PFSK-1 (cell line): ENCODE measurements around the gene GTF2H4.

Experiments
- FOXP2 ChIP-seq: optimal IDR thresholded peaks from 2 replicates; pipeline ENCODE3; 2011; ENCODE audit warnings: borderline replicate concordance, control low read depth, inconsistent platforms; ENCODE audit not compliant: insufficient read depth; ENCODE audit errors: extremely low read length, extremely low read depth
- POLR2AphosphoS5 ChIP-seq: IDR thresholded peaks from 2 replicates; pipeline ENCODE4 v1.6.1; 2012; ENCODE audit warnings: low read depth, mild to moderate bottlenecking, control low read depth, low read length, moderate library complexity
- REST ChIP-seq, 2 experiments: IDR thresholded peaks; 2 replicates each; pipeline versions ENCODE4 v1.6.1 to v1.8.0; 2011 to 2012; ENCODE audit warnings: low read depth in 2 of 2, low read length in 2 of 2, control low read depth in 1 of 2, inconsistent platforms in 1 of 2, mild to moderate bottlenecking in 1 of 2, moderate library complexity in 1 of 2; ENCODE audit not compliant: insufficient read depth in 1 of 2
- SIN3A ChIP-seq: IDR thresholded peaks from 2 replicates; pipeline ENCODE4 v1.6.1; 2012; ENCODE audit warnings: mild to moderate bottlenecking, low read length, moderate library complexity, borderline replicate concordance; ENCODE audit not compliant: insufficient read depth
- TAF1 ChIP-seq: IDR thresholded peaks from 2 replicates; pipeline ENCODE4 v1.6.1; 2012; ENCODE audit warnings: low read length, control low read depth, borderline replicate concordance; ENCODE audit not compliant: insufficient read depth

Gene GTF2H4

GRCh38 chr6:30885999-30886896 is 21.8 kb upstream of the GTF2H4 start:
- TF ChIP-seq REST (IDR thresholded peaks at IDR 0.05; ENCODE audit: insufficient read depth in 1 of 2, low read depth in 2 of 2, low read length in 2 of 2): 0 out of 4 replicates have a peak, but pooled peaks of 1 of the 2 experiments have one; percentile 20
- no peak for TF ChIP-seq SIN3A
- no peak for TF ChIP-seq POLR2AphosphoS5
- TF ChIP-seq FOXP2: no peak

- TF ChIP-seq POLR2AphosphoS5: no peak
- no peak for TF ChIP-seq FOXP2
- no peak for TF ChIP-seq REST (IDR thresholded peaks at IDR 0.05; ENCODE audit: insufficient read depth in 1 of 2, low read depth in 2 of 2, low read length in 2 of 2)
- TF ChIP-seq SIN3A: no peak
- TF ChIP-seq TAF1: no peak
These were observed 21.1 kb upstream of the GTF2H4 start for GRCh38 chr6:30886897-30887255.

DNA sequence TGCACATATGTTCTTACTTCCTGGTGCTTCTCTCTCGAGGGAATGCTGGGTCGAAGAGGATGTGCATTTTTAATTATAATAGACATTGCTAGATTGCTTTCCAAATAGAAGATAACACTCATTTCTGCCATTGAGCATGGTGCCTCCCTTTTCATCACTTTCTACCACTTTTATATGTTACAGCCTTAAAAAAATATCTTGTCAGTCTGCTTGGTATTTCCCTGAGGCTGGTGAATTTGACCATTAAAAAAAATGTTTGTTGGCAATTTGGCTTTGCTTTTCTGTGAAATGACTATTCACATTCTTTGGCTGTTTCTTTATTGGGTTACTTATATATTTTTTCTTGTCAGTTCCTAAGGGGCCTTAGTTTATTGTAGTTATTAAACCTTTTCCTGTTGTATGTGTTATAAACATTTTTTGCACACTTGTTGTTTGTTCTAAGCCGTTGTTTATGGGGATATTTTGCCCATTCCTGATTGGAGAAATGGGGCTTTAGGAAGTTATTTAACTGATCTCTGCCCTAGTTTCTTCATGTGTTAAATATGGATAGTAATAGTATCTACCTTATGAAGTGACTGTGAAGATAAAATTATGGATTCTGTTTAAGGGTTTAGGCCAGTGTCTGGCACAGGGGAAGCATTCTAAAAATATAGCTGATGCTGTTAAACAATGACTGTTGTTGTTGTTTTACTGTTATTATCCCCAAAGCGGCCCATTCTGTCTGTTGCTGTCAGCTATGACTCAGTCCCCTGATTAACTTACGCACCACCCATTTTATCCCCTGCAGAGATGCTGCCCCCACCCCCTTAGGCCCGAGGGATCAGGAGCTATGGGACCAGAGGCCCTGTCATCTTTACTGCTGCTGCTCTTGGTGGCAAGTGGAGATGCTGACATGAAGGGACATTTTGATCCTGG is 19.8 kb upstream of the GTF2H4 start:
- TF ChIP-seq REST (IDR thresholded peaks at IDR 0.05; ENCODE audit: insufficient read depth in 1 of 2, low read depth in 2 of 2, low read length in 2 of 2) (no peak), FOXP2 (no peak), TAF1 (no peak), POLR2AphosphoS5 (no peak), SIN3A (no peak)

DNA sequence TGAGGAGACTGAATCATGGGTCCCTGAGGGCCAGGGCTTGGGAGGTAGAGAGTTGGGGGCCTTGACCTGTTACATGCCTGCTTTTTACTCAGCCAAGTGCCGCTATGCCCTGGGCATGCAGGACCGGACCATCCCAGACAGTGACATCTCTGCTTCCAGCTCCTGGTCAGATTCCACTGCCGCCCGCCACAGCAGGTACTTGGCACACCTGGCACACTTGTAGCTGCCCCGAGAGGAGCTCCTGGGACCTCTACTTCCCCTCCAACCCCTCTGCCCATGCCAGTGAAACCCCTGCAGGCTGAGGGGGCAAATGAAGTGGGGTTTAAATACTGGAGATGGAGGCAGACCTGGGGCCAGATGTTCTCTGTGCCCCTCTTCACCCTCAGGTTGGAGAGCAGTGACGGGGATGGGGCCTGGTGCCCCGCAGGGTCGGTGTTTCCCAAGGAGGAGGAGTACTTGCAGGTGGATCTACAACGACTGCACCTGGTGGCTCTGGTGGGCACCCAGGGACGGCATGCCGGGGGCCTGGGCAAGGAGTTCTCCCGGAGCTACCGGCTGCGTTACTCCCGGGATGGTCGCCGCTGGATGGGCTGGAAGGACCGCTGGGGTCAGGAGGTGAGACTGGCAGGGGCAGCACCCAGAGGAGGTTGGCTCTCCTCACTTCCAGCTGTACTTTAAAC is 19.1 kb upstream of the GTF2H4 start:
- no peak for TF ChIP-seq SIN3A
- TF ChIP-seq POLR2AphosphoS5: no peak
- no peak for TF ChIP-seq FOXP2
- no peak for TF ChIP-seq REST (IDR thresholded peaks at IDR 0.05; ENCODE audit: insufficient read depth in 1 of 2, low read depth in 2 of 2, low read length in 2 of 2)
- no peak for TF ChIP-seq TAF1
